H1 (cell line): ENCODE data around the gene CXCR3.

Source experiments
- CBX5 ChIP-seq: fragments of 300-800, 300-1000 bp; sonication (generic); IDR thresholded peaks from 2 replicates; pipeline ENCODE4 v1.7.1; 2016; ENCODE audit warnings: antibody characterized with exemption, low read length, low read depth
- CTCF ChIP-seq, 3 experiments: IDR thresholded peaks; 1 replicate in 2 of 3; 2 replicates in 1 of 3; pipeline versions ENCODE4 v1.5.1 to v1.6.1; 2011; ENCODE audit warnings: low read length in 3 of 3, mild to moderate bottlenecking in 3 of 3, inconsistent platforms in 2 of 3, low read depth in 1 of 3, moderate library complexity in 1 of 3; ENCODE audit not compliant: insufficient read depth in 1 of 3; ENCODE audit errors: control extremely low read depth in 1 of 3

GRCh38 chrX:71603618-71604017, 14.7 kb downstream of the CXCR3 start:
- TF ChIP-seq CBX5 (no peak), CTCF (IDR thresholded peaks at IDR 0.05; ENCODE audit: control extremely low read depth in 1 of 3, insufficient read depth in 1 of 3, low read depth in 1 of 3, low read length in 3 of 3) (no peak)
